ENCODE data around the gene PLCL1.

The PLCL1 gene

GRCh38 chr2:198066597-198066996, 262.2 kb downstream of the PLCL1 start:
- no peak for ATAC-seq
- TF ChIP-seq CSRNP3 (CRISPR knock-in tag; IDR thresholded peaks at IDR 0.05) (no peak), ZFP3 (CRISPR knock-in tag; IDR thresholded peaks at IDR 0.05) (no peak), ARNTL (CRISPR knock-in tag; IDR thresholded peaks at IDR 0.05; ENCODE audit: borderline replicate concordance, low read depth) (no peak), TSHZ2 (CRISPR knock-in tag; IDR thresholded peaks at IDR 0.05) (no peak), BACH2 (CRISPR knock-in tag; IDR thresholded peaks at IDR 0.05; ENCODE audit: borderline replicate concordance) (no peak), POU6F1 (CRISPR knock-in tag; IDR thresholded peaks at IDR 0.05; ENCODE audit: borderline replicate concordance, low read depth) (no peak), CSDC2 (CRISPR knock-in tag; IDR thresholded peaks at IDR 0.05) (no peak), PATZ1 (CRISPR knock-in tag; IDR thresholded peaks at IDR 0.05; ENCODE audit: borderline replicate concordance) (no peak)

GRCh38 chr2:198072655-198073054, 268.3 kb downstream of the PLCL1 start:
- ATAC-seq: peak; percentile 84
- TF ChIP-seq ESRRG (CRISPR knock-in tag; IDR thresholded peaks at IDR 0.05): peak; percentile 72; the same call in 1 of the 2 replicates
- peak; percentile 97 for TF ChIP-seq TOX (CRISPR knock-in tag; IDR thresholded peaks at IDR 0.05; ENCODE audit: borderline replicate concordance)
- TF ChIP-seq TCF4 (CRISPR knock-in tag; IDR thresholded peaks at IDR 0.05; ENCODE audit: borderline replicate concordance): peak; percentile 43; the same call in 1 of the 2 replicates
- peak; percentile 74; the same call in 1 of the 2 replicates for TF ChIP-seq ZC3H10 (CRISPR knock-in tag; IDR thresholded peaks at IDR 0.05)
- TF ChIP-seq ZNF565 (CRISPR knock-in tag; conservative IDR thresholded peaks at IDR 0.05; ENCODE audit: low read depth): no peak
- TF ChIP-seq RARB (CRISPR knock-in tag; IDR thresholded peaks at IDR 0.05): peak; percentile 91
- no peak for TF ChIP-seq ZNF70 (CRISPR knock-in tag; IDR thresholded peaks at IDR 0.05)
- TF ChIP-seq ZNF8 (CRISPR knock-in tag; IDR thresholded peaks at IDR 0.05): no peak
- no peak for TF ChIP-seq OSR1 (CRISPR knock-in tag; IDR thresholded peaks at IDR 0.05)
- TF ChIP-seq CREB5 (CRISPR knock-in tag; IDR thresholded peaks at IDR 0.05; ENCODE audit: low read depth): peak; percentile 86
- TF ChIP-seq ARNTL (CRISPR knock-in tag; IDR thresholded peaks at IDR 0.05; ENCODE audit: borderline replicate concordance, low read depth): no peak
- TF ChIP-seq ZFP3 (CRISPR knock-in tag; IDR thresholded peaks at IDR 0.05): no peak
- TF ChIP-seq GLIS3 (CRISPR knock-in tag; IDR thresholded peaks at IDR 0.05): no peak
- TF ChIP-seq CSRNP3 (CRISPR knock-in tag; IDR thresholded peaks at IDR 0.05): 0 out of 2 replicates have a peak, but pooled peaks have one; percentile 81
- TF ChIP-seq BACH2 (CRISPR knock-in tag; IDR thresholded peaks at IDR 0.05; ENCODE audit: borderline replicate concordance): no peak
- no peak for TF ChIP-seq TSHZ2 (CRISPR knock-in tag; IDR thresholded peaks at IDR 0.05)
- TF ChIP-seq ISL1 (CRISPR knock-in tag; IDR thresholded peaks at IDR 0.05): peak; percentile 99
- no peak for TF ChIP-seq PPARA (CRISPR knock-in tag; IDR thresholded peaks at IDR 0.05; ENCODE audit: borderline replicate concordance)
- TF ChIP-seq POU6F1 (CRISPR knock-in tag; IDR thresholded peaks at IDR 0.05; ENCODE audit: borderline replicate concordance, low read depth): peak; percentile 83; the same call in 1 of the 2 replicates
- no peak for TF ChIP-seq SNAI2 (CRISPR knock-in tag; IDR thresholded peaks at IDR 0.05)
- TF ChIP-seq ZFP30 (CRISPR knock-in tag; IDR thresholded peaks at IDR 0.05): no peak
- TF ChIP-seq CSDC2 (CRISPR knock-in tag; IDR thresholded peaks at IDR 0.05): no peak

Measured in SK-N-SH treated with all-trans-retinoic acid at 6 μM for 48 hours (cell line).